H9 (cell line): Measurements from ENCODE around the gene CELF3. TPM values are rescaled to one million over a fixed set of nuclear protein-coding genes. Genes with fewer than 3 reads are reported as not detected.

ENCODE experiments used
- DNase-seq: peaks from one replicate; pipeline ENCODE4 v3.0.0-alpha.2; 2017
- H2AFZ ChIP-seq: one replicate; pipeline ENCODE4 v1.6.1; 2013; ENCODE audit warnings: mild to moderate bottlenecking, low read length, control low read depth, moderate library complexity
- H2AK5ac ChIP-seq: 2 replicates; pipeline ENCODE4 v1.6.1; 2013; ENCODE audit warnings: low read length, control low read depth, mixed read lengths; ENCODE audit not compliant: insufficient read length
- H2BK120ac ChIP-seq: one replicate; pipeline ENCODE4 v1.6.1; 2013; ENCODE audit warnings: low read depth, mild to moderate bottlenecking, low read length, control low read depth, inconsistent platforms; ENCODE audit not compliant: poor library complexity, severe bottlenecking
- H2BK12ac ChIP-seq: 2 replicates; pipeline ENCODE4 v1.6.1; 2013; ENCODE audit warnings: low read length, control low read depth, mixed read lengths, low read depth; ENCODE audit not compliant: insufficient read length
- H2BK15ac ChIP-seq: 2 replicates; pipeline ENCODE4 v1.6.1; 2013; ENCODE audit warnings: low read depth, low read length, control low read depth
- H2BK20ac ChIP-seq: one replicate; pipeline ENCODE4 v1.6.1; 2013; ENCODE audit warnings: low read depth, mild to moderate bottlenecking, low read length, control low read depth, inconsistent platforms; ENCODE audit not compliant: poor library complexity, severe bottlenecking
- H2BK5ac ChIP-seq: 2 replicates; pipeline ENCODE4 v1.6.1; 2013; ENCODE audit warnings: low read length, control low read depth, mixed read lengths; ENCODE audit not compliant: insufficient read length
- H3K14ac ChIP-seq: 2 replicates; pipeline ENCODE4 v1.6.1; 2013; ENCODE audit warnings: low read length, control low read depth; ENCODE audit not compliant: insufficient read depth
- H3K18ac ChIP-seq: 2 replicates; pipeline ENCODE4 v1.6.1; 2013; ENCODE audit warnings: low read depth, mild to moderate bottlenecking, mixed read lengths, low read length, control low read depth; ENCODE audit not compliant: insufficient read length
- H3K23ac ChIP-seq: 2 replicates; pipeline ENCODE4 v1.6.1; 2013; ENCODE audit warnings: low read length, control low read depth, mixed read lengths, low read depth; ENCODE audit not compliant: insufficient read length
- H3K23me2 ChIP-seq: 2 replicates; pipeline ENCODE4 v1.6.1; 2013; ENCODE audit warnings: low read depth, mild to moderate bottlenecking, mixed read lengths, low read length, control low read depth; ENCODE audit not compliant: insufficient read length, poor library complexity, severe bottlenecking
- H3K27ac ChIP-seq: 2 replicates; pipeline ENCODE4 v1.5.1; 2013; ENCODE audit warnings: low read length, control low read depth, mixed read lengths, low read depth; ENCODE audit not compliant: insufficient read length
- H3K27me3 ChIP-seq: 2 replicates; pipeline ENCODE4 v1.6.1; 2013; ENCODE audit warnings: low read length, control low read depth, inconsistent platforms; ENCODE audit not compliant: insufficient read depth
- H3K4ac ChIP-seq: 2 replicates; pipeline ENCODE4 v1.6.1; 2013; ENCODE audit warnings: low read depth, mild to moderate bottlenecking, control low read depth, inconsistent platforms, low read length, moderate library complexity
- H3K4me1 ChIP-seq: 2 replicates; pipeline ENCODE4 v1.6.1; 2013; ENCODE audit warnings: low read length, control low read depth, inconsistent platforms; ENCODE audit not compliant: insufficient read depth
- H3K4me2 ChIP-seq: 2 replicates; pipeline ENCODE4 v1.6.1; 2013; ENCODE audit warnings: low read length, control low read depth, mixed read lengths; ENCODE audit not compliant: insufficient read length, insufficient read depth
- H3K56ac ChIP-seq: 2 replicates; pipeline ENCODE4 v1.6.1; 2013; ENCODE audit warnings: low read depth, mild to moderate bottlenecking, mixed read lengths, low read length, control low read depth; ENCODE audit not compliant: insufficient read length
- H3K79me1 ChIP-seq: 2 replicates; pipeline ENCODE4 v1.6.1; 2013; ENCODE audit warnings: low read depth, mild to moderate bottlenecking, moderate library complexity, low read length, control low read depth, inconsistent platforms; ENCODE audit not compliant: insufficient read depth, poor library complexity, severe bottlenecking
- H3K79me2 ChIP-seq: 2 replicates; pipeline ENCODE4 v1.6.1; 2013; ENCODE audit warnings: low read length, control low read depth, inconsistent platforms; ENCODE audit not compliant: insufficient read depth
- H3K9ac ChIP-seq: 2 replicates; pipeline ENCODE4 v1.6.1; 2013; ENCODE audit warnings: low read length, control low read depth, mixed read lengths; ENCODE audit not compliant: insufficient read length; ENCODE audit errors: extremely low read depth
- H3K9me3 ChIP-seq: one replicate; pipeline ENCODE4 v1.6.1; 2013; ENCODE audit warnings: low read depth, low read length, inconsistent platforms; ENCODE audit not compliant: control insufficient read depth
- H3T11ph ChIP-seq: one replicate; pipeline ENCODE4 v1.6.1; 2013; ENCODE audit warnings: mild to moderate bottlenecking, low read length, control low read depth, inconsistent platforms
- H4K20me1 ChIP-seq: one replicate; pipeline ENCODE4 v1.6.1; 2013; ENCODE audit not compliant: control insufficient read depth, insufficient read length, insufficient read depth
- H4K5ac ChIP-seq: 2 replicates; pipeline ENCODE4 v1.6.1; 2013; ENCODE audit warnings: low read depth, mild to moderate bottlenecking, mixed read lengths, low read length, control low read depth; ENCODE audit not compliant: insufficient read length
- H4K8ac ChIP-seq: replicated peaks from 2 replicates; pipeline ENCODE4 v1.6.1; 2013; ENCODE audit warnings: low read length, control low read depth, mixed read lengths, low read depth; ENCODE audit not compliant: insufficient read length
- H4K91ac ChIP-seq: 2 replicates; pipeline ENCODE4 v1.6.1; 2013; ENCODE audit warnings: low read depth, mild to moderate bottlenecking, moderate library complexity, mixed read lengths, low read length, control low read depth; ENCODE audit not compliant: insufficient read length
- H3K27ac Mint-ChIP-seq, 3 experiments: 2 replicates in 2 of 3; 3 replicates in 1 of 3; pipeline ENCODE4 v1.8.0; 2020 to 2021; ENCODE audit warnings: mixed read lengths in 3 of 3, mild to moderate bottlenecking in 1 of 3, moderate library complexity in 1 of 3
- H3K27me3 Mint-ChIP-seq: 2 replicates; pipeline ENCODE4 v1.8.0; 2021; ENCODE audit warnings: low read depth, mild to moderate bottlenecking, moderate library complexity, mixed read lengths
- H3K36me3 Mint-ChIP-seq, 3 experiments: 2 replicates in 2 of 3; 3 replicates in 1 of 3; pipeline ENCODE4 v1.8.0; 2020 to 2021; ENCODE audit warnings: low read depth in 3 of 3, mixed read lengths in 3 of 3; ENCODE audit not compliant: insufficient read depth in 1 of 3
- H3K4me1 Mint-ChIP-seq, 2 experiments: 2 replicates each; pipeline ENCODE4 v1.8.0; 2020; ENCODE audit warnings: mixed read lengths in 2 of 2
- H3K4me3 Mint-ChIP-seq, 2 experiments: 2 replicates in 1 of 2; 3 replicates in 1 of 2; pipeline ENCODE4 v1.8.0; 2020 to 2021; ENCODE audit warnings: mild to moderate bottlenecking in 2 of 2, mixed read lengths in 2 of 2, moderate library complexity in 1 of 2
- H3K9me3 Mint-ChIP-seq, 2 experiments: 2 replicates in 1 of 2; 3 replicates in 1 of 2; pipeline ENCODE4 v1.8.0; 2020; ENCODE audit warnings: mild to moderate bottlenecking in 2 of 2, mixed read lengths in 2 of 2, moderate library complexity in 1 of 2
- WGBS: extraction: QIAGEN DNeasy Blood & Tissue Kit; methylation state at CpG from one replicate; pipeline ENCODE4 v1.1.7; 2013; ENCODE audit warnings: missing lambda C conversion rate, low lambda C conversion rate, mixed read lengths; ENCODE audit not compliant: insufficient read length; ENCODE audit errors: extremely low coverage; 5-methylcytosine and 5-hydroxymethylcytosine counted together
- total RNA-seq: library from RNA; stranded (reverse); gene quantifications from 2 replicates; pipeline ENCODE4 v1.2.1, GENCODE V29; 2021
- TF ChIP-seq, protein P1 (sequence below): fragments of 200-600 bp; sonication (generic); conservative IDR thresholded peaks from 3 replicates; pipeline ENCODE4 v1.8.0; 2021; ENCODE audit warnings: antibody characterized with exemption, mild to moderate bottlenecking

Gene CELF3
- total RNA-seq, 1 experiment from 2014 or later: 0.90 TPM

DNA sequence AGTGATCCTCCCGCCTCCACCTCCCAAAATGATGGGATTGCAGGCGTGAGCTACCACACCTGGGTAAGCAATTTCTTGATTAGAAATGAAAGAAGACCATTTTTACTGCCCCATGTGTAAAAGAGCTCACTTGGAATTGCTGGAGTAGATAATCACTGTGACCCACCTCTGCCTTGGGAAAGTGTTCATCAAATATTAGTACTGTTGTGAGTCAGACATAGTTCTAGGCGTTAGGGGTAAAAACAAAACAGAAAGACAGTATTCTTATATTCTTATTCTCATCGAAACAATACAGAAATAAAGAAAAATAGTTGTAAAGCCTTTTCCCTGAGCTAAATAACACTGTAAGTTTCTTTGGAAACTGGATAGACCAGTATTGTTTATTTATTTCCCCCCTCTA, 36.2 kb downstream of the CELF3 start:
- no peaks in the 10 kb centered on the region for H3K4me1 Mint-ChIP-seq

More for the DNA sequence above, 36.2 kb downstream of the CELF3 start:
- H3K27me3 ChIP-seq: no peaks in the 10 kb centered on the region
- H3K4me3 Mint-ChIP-seq: no peak overlapping the region
- no peak overlapping the region for H3K23ac ChIP-seq
- no peaks in the 10 kb centered on the region for H3K79me1 ChIP-seq
- no peak overlapping the region for H3K9ac ChIP-seq
- H2BK12ac ChIP-seq: no peak overlapping the region
- H4K20me1 ChIP-seq: no peaks in the 10 kb centered on the region
- no peaks in the 10 kb centered on the region for H3K23me2 ChIP-seq
- H3K14ac ChIP-seq: no peak overlapping the region
- no CpG with 5 or more reads among the region's 4 CpGs for WGBS
- TF ChIP-seq, protein P1, sequence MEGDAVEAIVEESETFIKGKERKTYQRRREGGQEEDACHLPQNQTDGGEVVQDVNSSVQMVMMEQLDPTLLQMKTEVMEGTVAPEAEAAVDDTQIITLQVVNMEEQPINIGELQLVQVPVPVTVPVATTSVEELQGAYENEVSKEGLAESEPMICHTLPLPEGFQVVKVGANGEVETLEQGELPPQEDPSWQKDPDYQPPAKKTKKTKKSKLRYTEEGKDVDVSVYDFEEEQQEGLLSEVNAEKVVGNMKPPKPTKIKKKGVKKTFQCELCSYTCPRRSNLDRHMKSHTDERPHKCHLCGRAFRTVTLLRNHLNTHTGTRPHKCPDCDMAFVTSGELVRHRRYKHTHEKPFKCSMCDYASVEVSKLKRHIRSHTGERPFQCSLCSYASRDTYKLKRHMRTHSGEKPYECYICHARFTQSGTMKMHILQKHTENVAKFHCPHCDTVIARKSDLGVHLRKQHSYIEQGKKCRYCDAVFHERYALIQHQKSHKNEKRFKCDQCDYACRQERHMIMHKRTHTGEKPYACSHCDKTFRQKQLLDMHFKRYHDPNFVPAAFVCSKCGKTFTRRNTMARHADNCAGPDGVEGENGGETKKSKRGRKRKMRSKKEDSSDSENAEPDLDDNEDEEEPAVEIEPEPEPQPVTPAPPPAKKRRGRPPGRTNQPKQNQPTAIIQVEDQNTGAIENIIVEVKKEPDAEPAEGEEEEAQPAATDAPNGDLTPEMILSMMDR: no peak
- no peak overlapping the region for H2AK5ac ChIP-seq
- H3K18ac ChIP-seq: no peak overlapping the region
- H2BK5ac ChIP-seq: no peak overlapping the region
- H3K27ac Mint-ChIP-seq: no peak overlapping the region; a peak in 1 of 7 replicates
- no peaks in the 10 kb centered on the region for H3K79me2 ChIP-seq
- no peak overlapping the region for H2BK120ac ChIP-seq
- H3K9me3 ChIP-seq: no peaks in the 10 kb centered on the region
- no peak overlapping the region for H3K56ac ChIP-seq
- H3K4ac ChIP-seq: no peak overlapping the region
- no peak overlapping the region for H3K27ac ChIP-seq
- H2AFZ ChIP-seq: no peak overlapping the region
- no peak overlapping the region for H3T11ph ChIP-seq
- H4K8ac ChIP-seq: no peak overlapping the region
- no peaks in the 10 kb centered on the region for H3K9me3 Mint-ChIP-seq
- H3K27me3 Mint-ChIP-seq: no peaks in the 10 kb centered on the region
- H3K4me1 ChIP-seq: no peaks in the 10 kb centered on the region
- peaks cover 2 to 24% (median 5%) of the 10 kb centered on the region in 3 experiments; a peak in 2 of 7 replicates for H3K36me3 Mint-ChIP-seq
- H2BK20ac ChIP-seq: no peak overlapping the region
- no peak overlapping the region for H3K4me2 ChIP-seq
- no peak for DNase-seq
- H2BK15ac ChIP-seq: no peak overlapping the region
- H4K91ac ChIP-seq: no peak overlapping the region
- no peak overlapping the region for H4K5ac ChIP-seq
